SK-N-SH (cell line): ENCODE measurements around the gene GLRX5. TPM values are rescaled to one million over a fixed set of nuclear protein-coding genes. Genes with fewer than 3 reads are reported as not detected.

Experiments
- CTCF ChIA-PET: fragments of 300-600, 350-600 bp; formaldehyde crosslinking; extraction: SDS; loops from one replicate; lab custom pipeline; 2021; lab: Yijun Ruan, JAX
- POLR2A ChIA-PET: fragments of 350-600 bp; sonication (Branson Sonifier 250); formaldehyde crosslinking; extraction: SDS; loops from one replicate; lab custom pipeline; 2020; ENCODE audit warnings: antibody characterized with exemption, inconsistent platforms; lab: Yijun Ruan, JAX
- DNase-seq: peaks from one replicate; pipeline ENCODE4 v3.0.0; 2012
- H2AFZ ChIP-seq: fragments of 200-600 bp; sonication (generic); 2 replicates; pipeline ENCODE4 v1.8.1; 2016; ENCODE audit warnings: antibody characterized with exemption, mild to moderate bottlenecking, low read depth
- H3F3A ChIP-seq: fragments of 200-600 bp; sonication (generic); replicated peaks from 2 replicates; pipeline ENCODE3; 2016; ENCODE audit warnings: antibody characterized with exemption, mild to moderate bottlenecking; ENCODE audit not compliant: insufficient read depth
- H3K27ac ChIP-seq, 2 experiments: fragments of 200-500 bp in 1 of 2; fragments of 200-600 bp in 1 of 2; sonication (Bioruptor generic) in 1 of 2; sonication (generic), shearing (Covaris generic) in 1 of 2; 2 replicates each; pipeline versions ENCODE4 v1.5.1 to v1.6.1; 2014 to 2016; ENCODE audit warnings: low read depth in 2 of 2, inconsistent platforms in 1 of 2, low read length in 1 of 2, mild to moderate bottlenecking in 1 of 2, mixed read lengths in 1 of 2
- H3K27me3 ChIP-seq: fragments of 200-600 bp; sonication (generic), shearing (Covaris generic); 2 replicates; pipeline ENCODE4 v1.6.1; 2016; ENCODE audit warnings: mixed run types; ENCODE audit not compliant: insufficient read depth
- H3K36me3 ChIP-seq, 2 experiments: fragments of 200-500 bp in 1 of 2; fragments of 200-600 bp in 1 of 2; sonication (Bioruptor generic) in 1 of 2; sonication (generic) in 1 of 2; replicated peaks in 1 of 2; 2 replicates each; pipeline versions ENCODE3 to v1.5.1; 2014 to 2016; ENCODE audit warnings: low read length in 1 of 2, mild to moderate bottlenecking in 1 of 2; ENCODE audit not compliant: insufficient read depth in 2 of 2, control insufficient read depth in 1 of 2
- H3K4me1 ChIP-seq, 2 experiments: fragments of 200-500 bp in 1 of 2; fragments of 200-600 bp in 1 of 2; sonication (Bioruptor generic) in 1 of 2; sonication (generic), shearing (Covaris generic) in 1 of 2; 2 replicates each; pipeline versions ENCODE4 v1.5.1 to v1.6.1; 2014 to 2016; ENCODE audit warnings: low read depth in 1 of 2, low read length in 1 of 2, mixed run types in 1 of 2; ENCODE audit not compliant: insufficient read depth in 2 of 2, control insufficient read depth in 1 of 2
- H3K4me2 ChIP-seq: fragments of 200-600 bp; sonication (generic), shearing (Covaris generic); 2 replicates; pipeline ENCODE4 v1.6.1; 2017; ENCODE audit warnings: mixed run types
- H3K4me3 ChIP-seq, 2 experiments: fragments of 200-500 bp in 1 of 2; fragments of 200-600 bp in 1 of 2; sonication (Bioruptor generic) in 1 of 2; sonication (generic), shearing (Covaris generic) in 1 of 2; 2 replicates each; pipeline versions ENCODE4 v1.5.1 to v1.8.1; 2014 to 2016; ENCODE audit warnings: low read depth in 2 of 2, inconsistent platforms in 1 of 2, low read length in 1 of 2, mild to moderate bottlenecking in 1 of 2, mixed read lengths in 1 of 2, moderate library complexity in 1 of 2
- H3K79me2 ChIP-seq: fragments of 200-600 bp; sonication (generic); 2 replicates; pipeline ENCODE4 v1.8.1; 2017; ENCODE audit warnings: mild to moderate bottlenecking; ENCODE audit not compliant: insufficient read depth
- H3K9ac ChIP-seq: fragments of 200-600 bp; sonication (generic); 2 replicates; pipeline ENCODE4 v1.6.1; 2017; ENCODE audit warnings: mixed run types
- H3K9me2 ChIP-seq: fragments of 200-600 bp; sonication (generic); 2 replicates; pipeline ENCODE4 v1.6.1; 2017; ENCODE audit warnings: mixed run types
- H3K9me3 ChIP-seq: fragments of 200-600 bp; sonication (generic); 2 replicates; pipeline ENCODE4 v1.6.1; 2017; ENCODE audit warnings: mixed run types, mild to moderate bottlenecking, moderate library complexity
- H4K20me1 ChIP-seq: fragments of 200-600 bp; sonication (generic); 2 replicates; pipeline ENCODE4 v1.6.1; 2017; ENCODE audit warnings: mild to moderate bottlenecking, mixed run types; ENCODE audit not compliant: insufficient read depth
- CHD2 ChIP-seq: fragments of 150-350 bp; IDR thresholded peaks from 2 replicates; pipeline ENCODE4 v1.6.1; 2018; ENCODE audit warnings: low read length; ENCODE audit not compliant: partially characterized antibody
- FOXJ3 ChIP-seq: sonication (generic); formaldehyde crosslinking; IDR thresholded peaks from 2 replicates; pipeline ENCODE4 v1.5.1; 2020; ENCODE audit warnings: mild to moderate bottlenecking, missing genetic modification reagents
- GABPA ChIP-seq: IDR thresholded peaks from 2 replicates; pipeline ENCODE4 v1.4.0; 2012; ENCODE audit warnings: low read depth, mild to moderate bottlenecking
- GATA2 ChIP-seq: sonication (generic); formaldehyde crosslinking; IDR thresholded peaks from 2 replicates; pipeline ENCODE4 v1.5.0; 2020; ENCODE audit warnings: mild to moderate bottlenecking, missing genetic modification reagents
- JUND ChIP-seq: IDR thresholded peaks from 2 replicates; pipeline ENCODE4 v1.4.0; 2012
- MEF2A ChIP-seq: IDR thresholded peaks from 2 replicates; pipeline ENCODE4 v1.4.0; 2012; ENCODE audit warnings: low read depth, borderline replicate concordance
- NFIC ChIP-seq: IDR thresholded peaks from 2 replicates; pipeline ENCODE4 v1.4.0; 2012; ENCODE audit warnings: borderline replicate concordance
- NRF1 ChIP-seq: IDR thresholded peaks from 2 replicates; pipeline ENCODE4 v1.6.1; 2012; ENCODE audit warnings: low read depth, mild to moderate bottlenecking, low read length
- RAD21 ChIP-seq: IDR thresholded peaks from 2 replicates; pipeline ENCODE4 v1.6.1; 2012; ENCODE audit warnings: mild to moderate bottlenecking, low read length
- RXRA ChIP-seq: IDR thresholded peaks from 2 replicates; pipeline ENCODE4 v1.4.0; 2012; ENCODE audit warnings: low read depth, mild to moderate bottlenecking, borderline replicate concordance
- SMC3 ChIP-seq: IDR thresholded peaks from 2 replicates; pipeline ENCODE4 v1.6.1; 2012; ENCODE audit warnings: low read depth, low read length, improper control_type of control experiment
- TAF1 ChIP-seq: IDR thresholded peaks from 2 replicates; pipeline ENCODE4 v1.6.1; 2012; ENCODE audit warnings: low read depth, mild to moderate bottlenecking, low read length, moderate library complexity, borderline replicate concordance
- TCF12 ChIP-seq: IDR thresholded peaks from 2 replicates; pipeline ENCODE4 v1.4.0; 2012
- TEAD4 ChIP-seq: IDR thresholded peaks from 2 replicates; pipeline ENCODE4 v1.4.0; 2012; ENCODE audit warnings: mild to moderate bottlenecking, borderline replicate concordance; ENCODE audit not compliant: insufficient read depth
- WGBS: methylation state at CpG from one replicate; pipeline ENCODE4 v1.1.6; 2017; ENCODE audit warnings: low lambda C conversion rate; 5-methylcytosine and 5-hydroxymethylcytosine counted together
- polyA plus RNA-seq, 3 experiments: library from polyadenylated mRNA; depleted of rRNA; stranded (reverse); fragments of >200 nt; gene quantifications; 2 replicates each; pipeline ENCODE4 v1.2.3, GENCODE V29; 2012
- TF ChIP-seq, protein P1 (sequence below): fragments of 150-350 bp; IDR thresholded peaks from 2 replicates; pipeline ENCODE4 v1.6.1; 2016; ENCODE audit warnings: mild to moderate bottlenecking, low read depth, low read length
- TF ChIP-seq, protein P2 (sequence below): fragments of 200-600 bp; sonication (generic); IDR thresholded peaks from 2 replicates; pipeline ENCODE4 v1.6.1; 2017; ENCODE audit warnings: antibody characterized with exemption, mild to moderate bottlenecking, moderate library complexity
- TF ChIP-seq, protein P3 (sequence below): fragments of 150-350 bp; IDR thresholded peaks from 2 replicates; pipeline ENCODE4 v1.6.1; 2017; ENCODE audit warnings: antibody characterized with exemption, low read length, low read depth, borderline replicate concordance
- TF ChIP-seq, protein P4 (sequence below): IDR thresholded peaks from 2 replicates; pipeline ENCODE4 v1.4.0; 2012; ENCODE audit warnings: low read depth
- TF ChIP-seq, protein P5 (sequence below): IDR thresholded peaks from 2 replicates; pipeline ENCODE4 v1.4.0; 2012; ENCODE audit warnings: low read depth, borderline replicate concordance

GLRX5 gene
- polyA plus RNA-seq, 1 of the 3 experiments (the other 2 are of a cell fraction), result 29.1 TPM

DNA sequence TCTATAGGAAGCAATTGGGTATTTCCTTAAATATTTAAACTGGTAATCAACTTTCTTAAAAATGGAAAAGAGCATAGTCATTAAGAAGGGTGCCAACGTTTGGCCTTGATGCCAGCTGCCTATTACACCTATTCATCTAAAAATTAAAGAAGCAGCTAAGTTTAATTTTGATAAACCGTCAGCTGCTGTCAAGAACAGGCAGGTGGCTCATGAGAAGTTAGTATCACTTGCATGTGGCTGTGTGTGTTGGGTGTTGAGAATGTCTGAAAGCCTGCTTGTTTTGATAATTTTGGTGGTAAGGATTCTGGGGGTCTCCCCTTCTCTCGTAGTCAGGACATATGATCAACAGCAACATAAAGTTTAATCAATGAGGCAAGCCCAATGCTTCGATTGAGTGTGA lies 6.5 kb downstream of the GLRX5 start:
- Histone ChIP-seq H3K36me3 (peaks cover 17 to 30% of the 10 kb centered on the region in 2 experiments), H4K20me1 (peaks cover 30% of the 10 kb centered on the region), H3K27ac (no peak overlapping the region), H3F3A (peaks cover 16% of the 10 kb centered on the region), H3K4me3 (no peak overlapping the region), H3K79me2 (peaks cover 75% of the 10 kb centered on the region), H3K9me2 (no peaks in the 10 kb centered on the region), H3K27me3 (no peaks in the 10 kb centered on the region), H2AFZ (no peak overlapping the region), H3K9me3 (peaks cover 9% of the 10 kb centered on the region; the same call in 1 of the 2 replicates), H3K4me2 (no peak overlapping the region), H3K9ac (no peak overlapping the region), H3K4me1 (peaks cover 6 to 12% of the 10 kb centered on the region in 2 experiments; a peak in 3 of 4 replicates)
- ChIA-PET POLR2A (no interaction called here), CTCF (interaction anchor here (0.7 to 1.6 kb wide), 5 partner anchors 14 to 458 kb away, joined by 3 to 8 read pairs (median 3); no protein-coding TSS in a partner anchor)
- TF ChIP-seq, protein P1, sequence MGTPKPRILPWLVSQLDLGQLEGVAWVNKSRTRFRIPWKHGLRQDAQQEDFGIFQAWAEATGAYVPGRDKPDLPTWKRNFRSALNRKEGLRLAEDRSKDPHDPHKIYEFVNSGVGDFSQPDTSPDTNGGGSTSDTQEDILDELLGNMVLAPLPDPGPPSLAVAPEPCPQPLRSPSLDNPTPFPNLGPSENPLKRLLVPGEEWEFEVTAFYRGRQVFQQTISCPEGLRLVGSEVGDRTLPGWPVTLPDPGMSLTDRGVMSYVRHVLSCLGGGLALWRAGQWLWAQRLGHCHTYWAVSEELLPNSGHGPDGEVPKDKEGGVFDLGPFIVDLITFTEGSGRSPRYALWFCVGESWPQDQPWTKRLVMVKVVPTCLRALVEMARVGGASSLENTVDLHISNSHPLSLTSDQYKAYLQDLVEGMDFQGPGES, result no peak
- TF ChIP-seq GABPA (no peak), RXRA (no peak), TCF12 (no peak), FOXJ3 (CRISPR knock-in tag) (no peak), MEF2A (no peak), CHD2 (no peak), NRF1 (no peak), TAF1 (no peak)
- TF ChIP-seq, protein P2, sequence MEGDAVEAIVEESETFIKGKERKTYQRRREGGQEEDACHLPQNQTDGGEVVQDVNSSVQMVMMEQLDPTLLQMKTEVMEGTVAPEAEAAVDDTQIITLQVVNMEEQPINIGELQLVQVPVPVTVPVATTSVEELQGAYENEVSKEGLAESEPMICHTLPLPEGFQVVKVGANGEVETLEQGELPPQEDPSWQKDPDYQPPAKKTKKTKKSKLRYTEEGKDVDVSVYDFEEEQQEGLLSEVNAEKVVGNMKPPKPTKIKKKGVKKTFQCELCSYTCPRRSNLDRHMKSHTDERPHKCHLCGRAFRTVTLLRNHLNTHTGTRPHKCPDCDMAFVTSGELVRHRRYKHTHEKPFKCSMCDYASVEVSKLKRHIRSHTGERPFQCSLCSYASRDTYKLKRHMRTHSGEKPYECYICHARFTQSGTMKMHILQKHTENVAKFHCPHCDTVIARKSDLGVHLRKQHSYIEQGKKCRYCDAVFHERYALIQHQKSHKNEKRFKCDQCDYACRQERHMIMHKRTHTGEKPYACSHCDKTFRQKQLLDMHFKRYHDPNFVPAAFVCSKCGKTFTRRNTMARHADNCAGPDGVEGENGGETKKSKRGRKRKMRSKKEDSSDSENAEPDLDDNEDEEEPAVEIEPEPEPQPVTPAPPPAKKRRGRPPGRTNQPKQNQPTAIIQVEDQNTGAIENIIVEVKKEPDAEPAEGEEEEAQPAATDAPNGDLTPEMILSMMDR, result no peak
- 85% methylated on average over 4 of the region's 4 CpGs for WGBS
- DNase-seq, result no peak

DNA sequence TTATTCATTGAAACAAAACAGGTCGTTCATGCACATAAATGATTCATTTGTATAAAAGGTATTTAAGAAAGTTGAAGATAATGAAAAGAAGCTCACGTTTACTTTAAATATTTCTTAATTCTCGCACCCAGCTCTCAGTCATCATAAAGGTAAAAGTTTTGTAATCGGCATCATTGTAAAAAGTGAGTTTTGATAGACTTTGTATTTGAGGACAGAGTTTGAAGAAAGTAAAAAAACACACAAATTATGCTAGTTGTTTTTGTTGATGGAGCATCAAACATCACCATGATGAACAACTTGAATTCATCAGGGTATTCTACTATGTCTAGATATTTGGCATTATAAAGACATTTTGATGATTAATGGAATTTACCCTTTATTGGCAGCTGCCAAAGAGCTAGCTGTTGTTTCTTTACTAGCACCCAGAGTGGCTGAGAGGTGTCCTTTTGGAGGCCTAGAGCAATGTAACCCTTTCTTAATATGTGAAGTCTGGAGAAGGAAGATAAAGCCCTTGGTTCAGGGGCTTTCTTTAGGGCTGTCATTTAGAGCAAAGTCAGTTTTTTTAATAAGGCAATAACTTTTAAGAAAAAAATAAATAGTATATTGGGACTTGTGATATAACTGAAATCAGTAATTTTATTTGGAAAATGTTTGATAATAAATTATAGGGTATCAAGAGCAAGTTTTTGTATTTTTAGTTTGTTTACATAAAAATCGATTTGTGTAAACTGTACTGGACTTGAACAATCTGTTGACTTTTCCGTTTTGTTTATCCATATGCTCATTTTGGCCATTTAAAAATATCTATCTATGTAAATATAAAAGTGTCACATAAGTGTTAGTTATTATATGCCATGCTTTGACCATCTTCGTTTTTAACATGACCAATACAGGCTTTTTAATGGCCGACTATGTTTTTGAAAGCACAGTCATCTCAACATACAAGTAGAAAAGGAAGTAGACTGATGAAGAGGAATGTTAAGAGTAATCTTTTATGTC lies 7.4 kb downstream of the GLRX5 start:
- CTCF ChIA-PET, result interaction anchor here (0.7 to 1.4 kb wide), 3 partner anchors 15 to 457 kb away, joined by 3 to 5 read pairs (median 3); no protein-coding TSS in a partner anchor
- peaks cover 24% of the 10 kb centered on the region for H4K20me1 ChIP-seq

More for the DNA sequence above, 7.4 kb downstream of the GLRX5 start:
- Histone ChIP-seq H3F3A (peaks cover 22% of the 10 kb centered on the region), H3K9me2 (no peaks in the 10 kb centered on the region), H2AFZ (no peak overlapping the region), H3K9ac (no peak overlapping the region), H3K4me1 (peaks cover under 1 to 6% of the 10 kb centered on the region in 2 experiments; a peak in 3 of 4 replicates), H3K36me3 (peaks cover 17 to 30% of the 10 kb centered on the region in 2 experiments), H3K27ac (no peak overlapping the region), H3K4me3 (no peak overlapping the region), H3K27me3 (no peaks in the 10 kb centered on the region), H3K9me3 (peaks cover 9% of the 10 kb centered on the region; the same call in 1 of the 2 replicates), H3K79me2 (peaks cover 70% of the 10 kb centered on the region), H3K4me2 (no peak overlapping the region)
- TF ChIP-seq, protein P3, sequence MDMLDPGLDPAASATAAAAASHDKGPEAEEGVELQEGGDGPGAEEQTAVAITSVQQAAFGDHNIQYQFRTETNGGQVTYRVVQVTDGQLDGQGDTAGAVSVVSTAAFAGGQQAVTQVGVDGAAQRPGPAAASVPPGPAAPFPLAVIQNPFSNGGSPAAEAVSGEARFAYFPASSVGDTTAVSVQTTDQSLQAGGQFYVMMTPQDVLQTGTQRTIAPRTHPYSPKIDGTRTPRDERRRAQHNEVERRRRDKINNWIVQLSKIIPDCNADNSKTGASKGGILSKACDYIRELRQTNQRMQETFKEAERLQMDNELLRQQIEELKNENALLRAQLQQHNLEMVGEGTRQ, result no peak
- TF ChIP-seq RAD21, result no peak
- TF ChIP-seq, protein P4, sequence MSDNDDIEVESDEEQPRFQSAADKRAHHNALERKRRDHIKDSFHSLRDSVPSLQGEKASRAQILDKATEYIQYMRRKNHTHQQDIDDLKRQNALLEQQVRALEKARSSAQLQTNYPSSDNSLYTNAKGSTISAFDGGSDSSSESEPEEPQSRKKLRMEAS, result no peak
- TF ChIP-seq NFIC, result no peak
- no peak for TF ChIP-seq NRF1
- TF ChIP-seq GATA2 (CRISPR knock-in tag), result no peak
- TF ChIP-seq GABPA, result no peak
- no peak for TF ChIP-seq SMC3
- no peak for TF ChIP-seq JUND
- TF ChIP-seq, protein P5, sequence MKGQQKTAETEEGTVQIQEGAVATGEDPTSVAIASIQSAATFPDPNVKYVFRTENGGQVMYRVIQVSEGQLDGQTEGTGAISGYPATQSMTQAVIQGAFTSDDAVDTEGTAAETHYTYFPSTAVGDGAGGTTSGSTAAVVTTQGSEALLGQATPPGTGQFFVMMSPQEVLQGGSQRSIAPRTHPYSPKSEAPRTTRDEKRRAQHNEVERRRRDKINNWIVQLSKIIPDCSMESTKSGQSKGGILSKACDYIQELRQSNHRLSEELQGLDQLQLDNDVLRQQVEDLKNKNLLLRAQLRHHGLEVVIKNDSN, result no peak
- TF ChIP-seq TEAD4, result no peak
- no peak for TF ChIP-seq CHD2
- 84% methylated on average over 8 of the region's 8 CpGs for WGBS
- no peak for DNase-seq
- POLR2A ChIA-PET, result no interaction called here
